ENCODE measurements around the gene RANBP17.

The RANBP17 gene

DNA sequence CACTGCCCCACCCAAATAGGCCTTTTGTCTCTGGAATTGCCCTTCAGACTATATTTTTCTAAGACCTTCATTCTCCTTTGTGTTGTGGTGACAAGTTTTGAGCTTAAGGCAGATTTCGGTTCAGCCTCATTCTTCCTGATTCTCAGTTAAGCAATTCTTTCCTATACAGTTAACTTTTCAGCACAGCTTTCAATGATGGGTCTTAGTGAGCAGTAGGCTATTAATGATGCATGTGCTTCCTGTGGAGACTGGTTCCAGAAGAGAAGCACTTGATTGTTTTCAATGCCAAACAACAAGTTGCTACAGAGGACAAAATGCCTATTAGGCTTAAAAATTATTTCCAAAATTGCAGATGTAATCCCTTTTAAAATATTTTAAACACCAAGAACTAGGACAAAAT lies 399.5 kb downstream of the RANBP17 start:
- Histone ChIP-seq H3K9me3 (ENCODE audit: control insufficient read depth, insufficient read depth, low read length) (no peaks in the 10 kb centered on the region), H3K4me1 (ENCODE audit: insufficient read depth, low read length) (no peaks in the 10 kb centered on the region), H3K36me3 (ENCODE audit: insufficient read depth, low read length) (no peaks in the 10 kb centered on the region), H3K9ac (ENCODE audit: low read depth, low read length) (no peak overlapping the region)

DNA sequence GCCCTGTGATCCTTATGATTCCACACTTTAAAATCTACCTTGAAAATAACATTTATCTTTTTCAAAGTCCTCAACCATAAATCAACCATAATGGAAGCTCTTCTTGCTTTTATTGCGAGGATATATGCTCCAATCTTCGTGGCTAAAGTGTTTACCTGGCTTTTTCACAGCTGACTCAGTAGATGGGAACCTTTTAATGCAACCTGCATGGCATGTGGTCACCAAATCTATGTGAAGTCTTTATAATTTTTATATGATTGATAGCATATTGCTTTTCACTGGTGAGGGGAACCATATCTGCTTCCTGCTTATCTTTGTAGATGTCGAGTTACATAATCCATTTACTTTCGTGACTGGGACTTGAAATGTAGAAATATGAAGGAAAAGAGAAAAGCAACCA lies 400.1 kb downstream of the RANBP17 start:
- Histone ChIP-seq H3K9me3 (ENCODE audit: control insufficient read depth, insufficient read depth, low read length) (no peaks in the 10 kb centered on the region), H3K4me1 (ENCODE audit: insufficient read depth, low read length) (no peaks in the 10 kb centered on the region), H3K9ac (ENCODE audit: low read depth, low read length) (no peak overlapping the region), H3K36me3 (ENCODE audit: insufficient read depth, low read length) (no peaks in the 10 kb centered on the region)

GRCh38 chr5:171263181-171263580 lies 401.4 kb downstream of the RANBP17 start:
- Histone ChIP-seq H3K4me1 (ENCODE audit: insufficient read depth, low read length) (no peaks in the 10 kb centered on the region), H3K9me3 (ENCODE audit: control insufficient read depth, insufficient read depth, low read length) (no peaks in the 10 kb centered on the region), H3K9ac (ENCODE audit: low read depth, low read length) (no peak overlapping the region), H3K36me3 (ENCODE audit: insufficient read depth, low read length) (no peaks in the 10 kb centered on the region)

- Histone ChIP-seq H3K9me3 (ENCODE audit: control insufficient read depth, insufficient read depth, low read length) (no peaks in the 10 kb centered on the region), H3K36me3 (ENCODE audit: insufficient read depth, low read length) (no peaks in the 10 kb centered on the region), H3K9ac (ENCODE audit: low read depth, low read length) (no peak overlapping the region), H3K4me1 (ENCODE audit: insufficient read depth, low read length) (peaks cover 4% of the 10 kb centered on the region; the same call in 1 of the 2 replicates)
Measured at GRCh38 chr5:171264843-171265242, 403.0 kb downstream of the RANBP17 start.

DNA sequence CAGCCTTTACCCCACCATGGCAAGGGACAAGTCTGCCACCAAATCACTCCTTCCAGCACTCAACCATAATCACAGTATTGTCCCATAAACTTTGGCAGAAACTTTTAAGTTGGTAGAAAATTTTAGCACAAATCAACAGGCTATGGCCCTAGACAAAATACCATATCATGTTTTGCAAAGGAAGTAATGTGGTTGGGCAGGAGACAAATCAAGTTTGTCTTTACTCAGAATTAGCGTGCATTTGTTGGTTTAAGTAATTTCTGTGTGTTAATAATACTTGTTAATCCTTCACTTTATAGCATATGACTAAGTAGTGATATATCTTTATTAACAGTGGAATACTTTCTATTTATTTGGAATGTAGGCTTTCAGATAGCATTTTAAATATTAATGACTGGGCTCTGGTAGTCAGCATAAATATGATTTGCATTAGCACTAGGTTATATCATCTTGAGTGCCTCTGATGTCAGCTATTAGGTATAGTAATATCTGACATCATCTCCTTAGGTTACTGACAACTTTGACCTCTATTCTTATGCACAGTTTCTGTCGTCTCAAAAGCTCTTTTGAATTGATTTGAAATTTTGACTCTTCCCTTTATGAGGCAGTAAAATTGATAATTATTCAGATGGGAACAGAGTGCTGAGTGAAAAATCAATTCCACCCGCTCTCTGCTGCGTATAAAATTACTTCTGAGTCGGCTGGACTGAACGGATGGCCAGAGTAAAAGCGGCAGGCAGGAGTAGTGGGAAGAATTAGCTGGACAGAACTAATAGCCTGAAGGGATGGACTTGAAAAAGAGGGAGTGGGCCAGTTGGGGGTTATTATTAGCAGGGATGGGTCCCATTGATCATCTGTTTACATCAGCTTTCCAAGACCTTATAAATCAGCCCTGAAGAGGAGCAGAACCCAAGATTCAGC lies 407.1 kb downstream of the RANBP17 start:
- Histone ChIP-seq H3K36me3 (ENCODE audit: insufficient read depth, low read length) (no peaks in the 10 kb centered on the region), H3K9me3 (ENCODE audit: control insufficient read depth, insufficient read depth, low read length) (no peaks in the 10 kb centered on the region), H3K9ac (ENCODE audit: low read depth, low read length) (no peak overlapping the region), H3K4me1 (ENCODE audit: insufficient read depth, low read length) (peaks cover 5% of the 10 kb centered on the region; the same call in 1 of the 2 replicates)

- no peaks in the 10 kb centered on the region for H3K36me3 ChIP-seq (ENCODE audit: insufficient read depth, low read length)
- H3K4me1 ChIP-seq (ENCODE audit: insufficient read depth, low read length): peaks cover 5% of the 10 kb centered on the region; the same call in 1 of the 2 replicates
- H3K9ac ChIP-seq (ENCODE audit: low read depth, low read length): no peak overlapping the region
- no peaks in the 10 kb centered on the region for H3K9me3 ChIP-seq (ENCODE audit: control insufficient read depth, insufficient read depth, low read length)
Measured at GRCh38 chr5:171269717-171270116, 407.9 kb downstream of the RANBP17 start.

GRCh38 chr5:171270136-171270535 lies 408.3 kb downstream of the RANBP17 start:
- Histone ChIP-seq H3K4me1 (ENCODE audit: insufficient read depth, low read length) (peaks cover 5% of the 10 kb centered on the region; the same call in 1 of the 2 replicates), H3K36me3 (ENCODE audit: insufficient read depth, low read length) (no peaks in the 10 kb centered on the region), H3K9me3 (ENCODE audit: control insufficient read depth, insufficient read depth, low read length) (no peaks in the 10 kb centered on the region), H3K9ac (ENCODE audit: low read depth, low read length) (no peak overlapping the region)

GRCh38 chr5:171271798-171272197 lies 410.0 kb downstream of the RANBP17 start:
- peaks cover 5% of the 10 kb centered on the region; the same call in 1 of the 2 replicates for H3K4me1 ChIP-seq (ENCODE audit: insufficient read depth, low read length)
- H3K36me3 ChIP-seq (ENCODE audit: insufficient read depth, low read length): no peaks in the 10 kb centered on the region
- H3K9me3 ChIP-seq (ENCODE audit: control insufficient read depth, insufficient read depth, low read length): no peaks in the 10 kb centered on the region
- no peak overlapping the region for H3K9ac ChIP-seq (ENCODE audit: low read depth, low read length)

DNA sequence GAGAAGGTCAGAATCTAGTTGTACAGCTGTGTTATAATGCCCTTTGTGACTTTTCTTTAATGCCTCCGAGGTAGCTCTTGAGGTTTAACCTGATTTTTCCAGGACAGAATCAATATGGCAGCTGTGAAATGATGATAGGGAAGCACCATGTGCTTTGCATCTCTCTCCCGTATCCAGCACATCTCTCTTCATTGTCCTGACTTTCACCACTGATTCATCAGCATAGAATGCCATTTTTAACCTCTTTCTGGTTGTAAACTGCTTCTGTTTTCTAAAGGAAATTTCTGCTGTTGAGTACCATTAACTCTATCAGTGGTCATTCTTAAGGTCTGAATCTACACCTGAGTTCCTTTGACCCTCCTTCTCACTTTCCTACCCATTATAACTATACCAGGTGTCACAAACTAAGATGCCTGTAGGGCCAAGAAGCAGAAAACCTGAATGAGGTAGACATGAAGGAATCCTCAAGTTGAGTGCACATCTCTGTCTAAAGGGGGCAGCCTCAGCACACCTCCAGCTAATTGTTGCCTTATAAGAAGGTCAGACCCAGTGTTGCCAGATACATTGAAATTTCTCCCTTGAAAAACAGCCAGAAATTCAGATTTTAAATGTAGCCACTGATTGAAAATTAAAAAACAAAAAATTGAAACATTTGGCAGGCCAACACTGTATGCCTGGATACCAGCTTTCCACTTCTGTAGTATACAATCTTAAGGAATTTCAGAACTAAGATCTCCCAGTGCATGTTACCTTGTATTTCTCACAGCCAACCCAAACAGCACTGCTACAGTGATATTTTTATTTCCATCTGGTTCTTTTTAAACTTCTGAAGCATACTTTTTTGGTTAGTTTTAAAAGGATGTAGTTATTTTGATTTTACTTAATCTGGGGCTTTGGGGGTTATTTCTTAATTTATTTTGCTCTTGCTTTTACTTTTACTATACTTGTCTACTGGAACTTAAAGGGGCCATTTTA lies 411.5 kb downstream of the RANBP17 start:
- Histone ChIP-seq H3K4me1 (ENCODE audit: insufficient read depth, low read length) (peaks cover 5% of the 10 kb centered on the region; the same call in 1 of the 2 replicates), H3K36me3 (ENCODE audit: insufficient read depth, low read length) (no peaks in the 10 kb centered on the region), H3K9me3 (ENCODE audit: control insufficient read depth, insufficient read depth, low read length) (no peaks in the 10 kb centered on the region), H3K9ac (ENCODE audit: low read depth, low read length) (no peak overlapping the region)

DNA sequence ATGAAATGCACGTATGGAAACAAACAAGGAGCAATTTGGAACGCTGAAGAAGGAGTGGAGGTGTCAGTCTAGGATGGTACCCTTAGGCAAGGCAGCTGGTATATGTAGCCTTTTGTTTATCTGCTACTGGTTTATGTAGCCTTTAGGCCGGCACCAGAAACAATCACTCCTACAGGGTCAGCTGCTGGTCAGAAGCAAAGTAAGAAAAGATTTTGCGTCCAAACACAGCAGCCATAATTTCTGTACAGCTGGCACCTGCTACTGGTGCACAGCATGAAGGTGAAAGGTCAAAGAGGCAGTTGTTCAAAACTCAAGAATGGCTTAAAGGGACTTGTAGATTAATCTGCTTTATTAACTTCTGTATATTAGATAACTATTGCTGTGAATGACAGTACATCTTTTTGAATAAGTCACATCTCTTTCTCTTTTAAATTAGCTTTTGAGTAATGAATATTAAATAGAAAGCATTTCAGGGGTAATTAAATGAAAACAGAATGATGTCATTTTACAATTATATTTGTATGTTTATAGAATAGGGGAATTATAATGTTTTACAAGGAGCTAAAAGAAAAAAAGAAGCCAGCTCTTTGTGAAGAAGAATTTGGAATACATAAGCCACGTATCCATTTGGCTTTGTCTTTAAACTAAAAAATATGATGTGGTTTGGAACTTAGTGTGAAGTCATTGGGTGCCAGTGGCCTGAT lies 414.2 kb downstream of the RANBP17 start:
- Histone ChIP-seq H3K9me3 (ENCODE audit: control insufficient read depth, insufficient read depth, low read length) (no peaks in the 10 kb centered on the region), H3K36me3 (ENCODE audit: insufficient read depth, low read length) (no peaks in the 10 kb centered on the region), H3K9ac (ENCODE audit: low read depth, low read length) (no peak overlapping the region), H3K4me1 (ENCODE audit: insufficient read depth, low read length) (no peaks in the 10 kb centered on the region)

DNA sequence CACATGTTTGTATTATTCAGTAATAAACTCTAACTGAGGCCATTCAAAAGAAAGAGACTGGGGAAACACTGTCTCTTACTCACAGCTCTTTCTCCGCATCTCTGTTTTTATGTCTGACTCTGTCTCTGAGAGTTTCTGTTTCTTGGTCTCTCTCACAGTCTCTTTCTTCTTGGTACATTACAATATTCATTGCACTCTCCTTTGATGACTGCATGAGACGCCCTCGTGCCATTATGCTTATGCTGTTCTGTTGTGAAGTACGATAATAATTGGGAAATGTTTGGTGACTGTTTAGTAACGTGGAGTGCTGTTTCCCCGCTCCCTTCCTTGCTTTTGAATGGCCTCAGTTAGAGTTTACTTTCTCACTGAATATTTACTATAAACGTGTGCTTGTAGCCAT lies 421.9 kb downstream of the RANBP17 start:
- no peaks in the 10 kb centered on the region for H3K9me3 ChIP-seq (ENCODE audit: control insufficient read depth, insufficient read depth, low read length)
- no peak overlapping the region for H3K9ac ChIP-seq (ENCODE audit: low read depth, low read length)
- no peaks in the 10 kb centered on the region for H3K4me1 ChIP-seq (ENCODE audit: insufficient read depth, low read length)
- H3K36me3 ChIP-seq (ENCODE audit: insufficient read depth, low read length): no peaks in the 10 kb centered on the region

GRCh38 chr5:171285465-171285864 lies 423.6 kb downstream of the RANBP17 start:
- no peaks in the 10 kb centered on the region for H3K9me3 ChIP-seq (ENCODE audit: control insufficient read depth, insufficient read depth, low read length)
- no peak overlapping the region for H3K9ac ChIP-seq (ENCODE audit: low read depth, low read length)
- H3K4me1 ChIP-seq (ENCODE audit: insufficient read depth, low read length): no peaks in the 10 kb centered on the region

GRCh38 chr5:171288066-171288465 lies 426.2 kb downstream of the RANBP17 start:
- Histone ChIP-seq H3K4me1 (ENCODE audit: insufficient read depth, low read length) (no peaks in the 10 kb centered on the region), H3K9ac (ENCODE audit: low read depth, low read length) (no peak overlapping the region), H3K9me3 (ENCODE audit: control insufficient read depth, insufficient read depth, low read length) (no peaks in the 10 kb centered on the region), H3K36me3 (ENCODE audit: insufficient read depth, low read length) (no peaks in the 10 kb centered on the region)

More at GRCh38 chr5:171285465-171285864, 423.6 kb downstream of the RANBP17 start:
- H3K36me3 ChIP-seq (ENCODE audit: insufficient read depth, low read length): no peaks in the 10 kb centered on the region

DNA sequence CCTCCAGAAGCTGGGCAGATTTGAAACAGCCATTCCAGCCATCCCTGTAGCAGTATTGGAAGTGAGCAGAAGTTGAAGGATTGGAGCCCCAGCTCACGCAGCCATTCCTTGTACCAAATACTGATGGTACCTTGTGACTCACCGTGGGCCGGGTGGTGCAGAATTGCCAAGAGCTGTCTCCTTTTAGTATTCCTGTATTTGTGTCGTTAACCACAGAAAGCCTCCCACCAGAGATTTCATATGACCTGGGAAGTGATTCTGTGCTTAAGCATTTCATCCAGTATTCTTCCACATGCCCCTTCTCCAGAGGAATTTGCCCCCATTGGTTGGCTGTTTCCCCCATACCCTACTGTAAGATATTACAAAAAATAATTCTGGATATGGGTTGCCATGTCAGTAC lies 429.6 kb downstream of the RANBP17 start:
- Histone ChIP-seq H3K36me3 (ENCODE audit: insufficient read depth, low read length) (no peaks in the 10 kb centered on the region), H3K9me3 (ENCODE audit: control insufficient read depth, insufficient read depth, low read length) (no peaks in the 10 kb centered on the region), H3K4me1 (ENCODE audit: insufficient read depth, low read length) (no peaks in the 10 kb centered on the region), H3K9ac (ENCODE audit: low read depth, low read length) (no peak overlapping the region)
